HFFc6 (cell line): Measurements from ENCODE around the gene GART. TPM values are rescaled to one million over a fixed set of nuclear protein-coding genes. Genes with fewer than 3 reads are reported as not detected.
"Not testable (repeated sequence)": the region's sequence is repeated elsewhere in the genome, so short reads cannot be mapped to it uniquely, and the experiment has no call there.

Source experiments
- DNase-seq: peaks from one replicate; pipeline ENCODE4 v3.0.0-alpha.2; 2018
- H3K27ac Mint-ChIP-seq: 2 replicates; pipeline ENCODE4 v1.8.0; 2020; ENCODE audit warnings: mild to moderate bottlenecking, mixed read lengths
- H3K27me3 Mint-ChIP-seq: 2 replicates; pipeline ENCODE4 v1.8.0; 2021; ENCODE audit warnings: mild to moderate bottlenecking, moderate library complexity, mixed read lengths; ENCODE audit not compliant: insufficient read depth
- H3K36me3 Mint-ChIP-seq: 2 replicates; pipeline ENCODE4 v1.8.0; 2021; ENCODE audit warnings: low read depth, mixed read lengths
- H3K4me1 Mint-ChIP-seq: 2 replicates; pipeline ENCODE4 v1.8.0; 2020; ENCODE audit warnings: low read depth, mixed read lengths
- H3K4me3 Mint-ChIP-seq: 2 replicates; pipeline ENCODE4 v1.8.0; 2020; ENCODE audit warnings: mild to moderate bottlenecking, moderate library complexity, mixed read lengths
- H3K9me3 Mint-ChIP-seq: 2 replicates; pipeline ENCODE4 v1.8.0; 2020; ENCODE audit warnings: mild to moderate bottlenecking, mixed read lengths
- total RNA-seq, 6 experiments: library from RNA; stranded (reverse); fragmentation: NEBNext Ultra II Directional; extraction: Animal tissue kit (Norgen Biotek cat#: 25700); gene quantifications; 2 replicates in 1 of 6; 3 replicates in 5 of 6; pipeline ENCODE4 v1.2.3, GENCODE V29; 2021
- TF ChIP-seq, protein P1 (sequence below): fragments of 200-600 bp; sonication (generic); IDR thresholded peaks from 2 replicates; pipeline ENCODE4 v1.5.0; 2021; ENCODE audit warnings: antibody characterized with exemption, mild to moderate bottlenecking

GART gene
- total RNA-seq, 6 experiments from 2014 or later: 72.6 to 87.5 (median 80.2) TPM

DNA sequence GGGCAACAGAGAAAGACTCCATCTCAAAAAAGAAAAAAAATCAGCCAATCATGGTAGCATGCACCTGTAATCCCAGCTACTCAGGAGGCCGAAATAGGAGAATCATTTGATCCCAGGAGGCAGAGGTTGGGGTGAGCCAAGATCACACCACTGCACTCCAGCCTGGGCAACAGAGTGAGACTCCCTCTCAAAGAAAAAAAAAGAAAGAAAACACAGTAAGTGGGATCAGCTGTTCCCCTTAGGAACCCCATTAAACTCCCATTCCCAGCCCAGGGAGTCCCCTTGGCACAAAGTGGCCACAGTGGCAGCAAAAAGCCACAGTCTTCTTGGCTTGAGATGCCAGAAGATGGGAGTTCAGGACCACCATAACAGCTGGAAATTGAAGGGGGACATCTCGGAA lies 71.2 kb downstream of the GART start:
- TF ChIP-seq, protein P1, sequence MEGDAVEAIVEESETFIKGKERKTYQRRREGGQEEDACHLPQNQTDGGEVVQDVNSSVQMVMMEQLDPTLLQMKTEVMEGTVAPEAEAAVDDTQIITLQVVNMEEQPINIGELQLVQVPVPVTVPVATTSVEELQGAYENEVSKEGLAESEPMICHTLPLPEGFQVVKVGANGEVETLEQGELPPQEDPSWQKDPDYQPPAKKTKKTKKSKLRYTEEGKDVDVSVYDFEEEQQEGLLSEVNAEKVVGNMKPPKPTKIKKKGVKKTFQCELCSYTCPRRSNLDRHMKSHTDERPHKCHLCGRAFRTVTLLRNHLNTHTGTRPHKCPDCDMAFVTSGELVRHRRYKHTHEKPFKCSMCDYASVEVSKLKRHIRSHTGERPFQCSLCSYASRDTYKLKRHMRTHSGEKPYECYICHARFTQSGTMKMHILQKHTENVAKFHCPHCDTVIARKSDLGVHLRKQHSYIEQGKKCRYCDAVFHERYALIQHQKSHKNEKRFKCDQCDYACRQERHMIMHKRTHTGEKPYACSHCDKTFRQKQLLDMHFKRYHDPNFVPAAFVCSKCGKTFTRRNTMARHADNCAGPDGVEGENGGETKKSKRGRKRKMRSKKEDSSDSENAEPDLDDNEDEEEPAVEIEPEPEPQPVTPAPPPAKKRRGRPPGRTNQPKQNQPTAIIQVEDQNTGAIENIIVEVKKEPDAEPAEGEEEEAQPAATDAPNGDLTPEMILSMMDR: no peak
- peaks cover 11% of the 10 kb centered on the region for H3K36me3 Mint-ChIP-seq
- 0 out of 2 replicates have a peak, but pooled peaks cover 5% of the 10 kb centered on the region for H3K4me1 Mint-ChIP-seq

GRCh38 chr21:33469183-33469582 lies 72.7 kb downstream of the GART start:
- H3K36me3 Mint-ChIP-seq: peaks cover 11% of the 10 kb centered on the region
- H3K4me1 Mint-ChIP-seq, H3K27ac Mint-ChIP-seq, H3K4me3 Mint-ChIP-seq, DNase-seq, H3K27me3 Mint-ChIP-seq: not testable (repeated sequence)
- peaks cover 12% of the 10 kb centered on the region for H3K9me3 Mint-ChIP-seq

More for the DNA sequence above, 71.2 kb downstream of the GART start:
- Mint-ChIP-seq H3K9me3 (peaks cover 12% of the 10 kb centered on the region), H3K4me3 (no peak overlapping the region), H3K27ac (no peak overlapping the region), H3K27me3 (no peaks in the 10 kb centered on the region)
- DNase-seq: no peak

DNA sequence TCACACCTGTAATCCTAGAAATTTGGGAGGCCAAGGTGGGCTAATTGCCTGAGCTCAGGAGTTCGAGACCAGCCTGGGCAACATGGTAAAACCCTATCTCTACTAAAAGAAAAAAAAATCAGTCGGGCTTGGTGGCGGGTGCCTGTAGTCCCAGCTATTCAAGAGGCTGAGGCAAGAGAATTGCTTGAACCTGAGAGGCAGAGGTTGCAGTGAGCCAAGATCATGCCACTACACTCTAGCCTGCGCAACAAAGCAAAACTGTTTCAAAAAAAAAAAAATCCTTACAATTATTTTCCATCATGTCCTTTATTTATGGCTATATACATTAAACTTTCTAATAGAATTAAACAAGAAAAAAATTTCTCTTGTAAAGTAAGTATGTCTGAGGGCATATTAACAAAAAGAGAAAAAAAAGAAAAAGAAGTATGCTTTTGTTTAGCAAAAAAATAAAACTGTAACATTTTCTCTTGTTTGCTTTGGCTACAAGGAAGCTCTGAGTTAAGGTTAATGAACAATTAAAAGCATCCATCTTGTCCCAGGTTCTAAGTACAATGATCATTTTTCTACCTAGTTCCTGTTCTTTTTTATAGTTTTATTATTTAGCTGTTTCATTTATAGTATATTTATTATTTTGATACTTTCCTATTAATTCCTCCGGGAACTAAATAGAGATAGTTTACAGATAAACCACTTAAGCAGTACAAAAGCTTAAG lies 80.2 kb downstream of the GART start:
- Mint-ChIP-seq H3K9me3 (no peaks in the 10 kb centered on the region), H3K27ac (no peak overlapping the region), H3K4me1 (peaks cover 13% of the 10 kb centered on the region), H3K4me3 (no peak overlapping the region), H3K27me3 (no peaks in the 10 kb centered on the region), H3K36me3 (no peaks in the 10 kb centered on the region)
- TF ChIP-seq, protein P1: no peak
- DNase-seq: no peak

- TF ChIP-seq, protein P1: no peak
- Mint-ChIP-seq H3K27me3 (no peaks in the 10 kb centered on the region; the same call in 1 of the 2 replicates), H3K4me1 (peaks cover 13% of the 10 kb centered on the region), H3K36me3 (no peaks in the 10 kb centered on the region), H3K27ac (peak overlapping the region; percentile 13), H3K9me3 (no peaks in the 10 kb centered on the region), H3K4me3 (no peak overlapping the region)
- peak; percentile 23 for DNase-seq
Observed at GRCh38 chr21:33458861-33459260, 83.1 kb downstream of the GART start.

DNA sequence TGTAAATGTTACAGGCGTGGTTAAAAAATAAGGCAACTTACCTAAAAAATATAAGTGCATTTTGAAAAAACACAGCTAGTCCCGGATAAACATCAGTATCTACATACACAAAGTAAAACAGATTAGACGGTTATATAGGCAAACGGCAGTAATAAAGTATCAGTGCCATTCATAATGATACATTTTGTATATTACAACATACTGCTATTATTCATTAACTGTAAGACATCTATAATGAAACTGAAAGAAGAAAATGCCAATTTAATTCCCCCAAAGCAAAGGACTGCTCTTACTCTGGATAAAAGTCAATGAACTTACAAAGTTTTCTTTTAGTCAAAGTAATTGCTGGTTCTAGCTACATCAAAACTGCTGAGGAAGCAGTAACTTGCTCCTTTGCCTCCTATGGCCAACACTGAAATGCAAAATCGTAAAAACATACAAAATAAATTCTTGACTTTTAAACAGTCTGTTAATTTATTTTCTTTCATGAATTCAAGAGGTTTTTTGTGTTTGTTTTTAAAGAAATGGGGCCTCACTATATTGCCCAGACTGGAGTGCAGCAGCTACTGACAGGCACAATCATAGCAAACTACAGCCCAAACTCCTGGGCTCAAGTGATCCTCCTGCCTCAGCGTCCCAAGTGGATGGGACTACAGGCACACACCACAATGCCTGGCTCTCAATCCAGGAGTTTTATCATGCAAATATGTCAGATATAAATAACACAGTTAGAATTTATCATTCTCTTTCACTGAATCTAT lies 86.1 kb downstream of the GART start:
- Mint-ChIP-seq H3K4me1 (peaks cover 33% of the 10 kb centered on the region), H3K4me3 (no peak overlapping the region), H3K36me3 (no peaks in the 10 kb centered on the region)

More for the DNA sequence above, 86.1 kb downstream of the GART start:
- H3K9me3 Mint-ChIP-seq: no peaks in the 10 kb centered on the region
- TF ChIP-seq, protein P1: no peak
- no peak for DNase-seq
- H3K27me3 Mint-ChIP-seq: no peaks in the 10 kb centered on the region; the same call in 1 of the 2 replicates
- H3K27ac Mint-ChIP-seq: no peak overlapping the region

Other genes starting within 250 kb of the GART start
- 10 to 100 TPM; 42.0 to 49.7 (median 43.6) TPM for gene IFNAR1, start 217.1 kb downstream of the GART start, total RNA-seq
- 10 to 100 TPM; 51.2 to 68.6 (median 64.2) TPM for gene IFNGR2, start 138.7 kb downstream of the GART start, total RNA-seq
- 10 to 100 TPM; 22.9 to 30.3 (median 24.5) TPM for gene TMEM50B, start 62.1 kb downstream of the GART start, total RNA-seq
- 1 to 10 TPM in 5 of 6 experiments, under 1 TPM in 1; 0.91 to 2.2 (median 1.2) TPM for gene DNAJC28, start 50.4 kb downstream of the GART start, total RNA-seq
- 100 to 1,000 TPM; 193 to 233 (median 219) TPM for gene SON, start 921 bp upstream of the GART start, total RNA-seq
- gene DONSON, start 46.6 kb upstream of the GART start, total RNA-seq: 10 to 100 TPM; 14.7 to 32.0 (median 28.6) TPM
- 10 to 100 TPM; 28.0 to 32.8 (median 30.2) TPM for gene CRYZL1, start 99.6 kb upstream of the GART start, total RNA-seq
- gene ITSN1, start 100.4 kb upstream of the GART start, total RNA-seq: 10 to 100 TPM; 47.7 to 54.8 (median 54.0) TPM